Tibial nerve (tissue), 3 donors: ENCODE data around the gene TNFSF13.

Experiments
- CTCF ChIP-seq, 5 experiments: fragments of 200-600 bp in 3 of 5; fragments of 450-650 bp in 2 of 5; sonication (generic) in 3 of 5; IDR thresholded peaks; one replicate each; pipeline ENCODE4 v1.5.1; 2016 to 2019; ENCODE audit warnings: antibody characterized with exemption in 5 of 5, mild to moderate bottlenecking in 3 of 5, moderate library complexity in 2 of 5
- POLR2A ChIP-seq, 2 donors: fragments of 450-650 bp; IDR thresholded peaks; one replicate each; pipeline ENCODE4 v1.6.1; 2017; ENCODE audit warnings: antibody characterized with exemption in 2 of 2, mild to moderate bottlenecking in 2 of 2, moderate library complexity in 2 of 2

- peak; percentile 48 to 60 for TF ChIP-seq POLR2A (IDR thresholded peaks at IDR 0.05)
- TF ChIP-seq CTCF (IDR thresholded peaks at IDR 0.05): peak in 1 of 5 experiments; percentile 7
These were observed 20.7 kb downstream of the TNFSF13 start, which contains the start of gene CD68 for GRCh38 chr17:7579001-7579833.
